Heart left ventricle (tissue), 16 donors: ENCODE measurements around the gene MADCAM1. TPM values are rescaled to one million over a fixed set of nuclear protein-coding genes. Genes with fewer than 3 reads are reported as not detected.

Experiments used
- ATAC-seq, 4 donors: fragments of 200-7000 bp; cut with Tn5 transposase; one replicate each; pipeline ENCODE4 v1.9.1; 2020 to 2022; ENCODE audit warnings: moderate library complexity in 4 of 4, mild to moderate bottlenecking in 3 of 4, moderate number of reproducible peaks in 1 of 4
- DNase-seq, 5 donors: peaks; one replicate each; pipeline ENCODE4 v3.0.0-alpha.2; 2020
- H3K27ac ChIP-seq, 12 donors: fragments of 200-600 bp; sonication (generic) in 4 of 12; one replicate each; pipeline versions ENCODE4 v1.5.0 to v1.8.0; 2016 to 2022; ENCODE audit warnings: mild to moderate bottlenecking in 2 of 12
- H3K27me3 ChIP-seq, 9 donors: fragments of 200-600 bp; sonication (generic) in 2 of 9; one replicate each; pipeline versions ENCODE4 v1.5.1 to v1.8.0; 2016 to 2022; ENCODE audit warnings: mild to moderate bottlenecking in 3 of 9
- H3K36me3 ChIP-seq, 9 donors: fragments of 200-600 bp; sonication (generic) in 2 of 9; one replicate each; pipeline versions ENCODE4 v1.5.0 to v1.8.0; 2018 to 2022; ENCODE audit warnings: mild to moderate bottlenecking in 2 of 9
- H3K4me1 ChIP-seq, 12 donors: fragments of 200-600 bp; sonication (generic) in 4 of 12; one replicate each; pipeline versions ENCODE4 v1.5.0 to v1.8.0; 2016 to 2022; ENCODE audit warnings: mild to moderate bottlenecking in 3 of 12
- H3K4me3 ChIP-seq, 12 donors: fragments of 200-600 bp; sonication (generic) in 4 of 12; one replicate each; pipeline versions ENCODE4 v1.5.0 to v1.8.0; 2017 to 2022; ENCODE audit warnings: mild to moderate bottlenecking in 9 of 12, moderate library complexity in 4 of 12
- H3K9me3 ChIP-seq, 12 donors: fragments of 200-600 bp; sonication (generic) in 4 of 12; one replicate each; pipeline versions ENCODE4 v1.5.0 to v1.8.0; 2016 to 2022; ENCODE audit warnings: mild to moderate bottlenecking in 1 of 12
- POLR2A ChIP-seq, 2 donors: fragments of 450-650 bp; IDR thresholded peaks; one replicate each; pipeline ENCODE4 v1.6.1; 2017; ENCODE audit warnings: antibody characterized with exemption in 2 of 2, mild to moderate bottlenecking in 2 of 2, moderate library complexity in 2 of 2
- WGBS, 4 donors: extraction: QIAGEN DNeasy Blood & Tissue Kit in 2 of 4; methylation state at CpG; one replicate each; pipeline versions ENCODE4 v1.1.5 to v1.1.7; 2013 to 2018; 5-methylcytosine and 5-hydroxymethylcytosine counted together
- intact Hi-C, 10 donors: fragments of 100-400 bp; cut with DNase I; formaldehyde crosslinking; loops; one replicate each; pipeline versions ENCODE4 v1.11.1 to v1.14.2; 2022
- polyA plus RNA-seq, 2 donors: library from polyadenylated mRNA; stranded (reverse); fragments of 200-250 nt; gene quantifications; one replicate each; pipeline ENCODE4 v1.2.3, GENCODE V29; 2013
- total RNA-seq, 9 donors: library from RNA; depleted of rRNA in 2 of 9; stranded (reverse); fragments of >200 nt in 2 of 9; fragmentation: NEBNext Ultra II Directional in 3 of 9; extraction: Animal tissue kit (Norgen Biotek cat#: 25700) in 3 of 9; gene quantifications; one replicate each; pipeline versions ENCODE4 v1.1.0 to v1.2.4, GENCODE V29; 2016 to 2023
- TF ChIP-seq, protein P1 (sequence below), 12 donors: fragments of 200-600 bp; sonication (generic) in 4 of 12; IDR thresholded peaks; one replicate each; pipeline versions ENCODE4 v1.5.0 to v1.8.0; 2018 to 2022; ENCODE audit warnings: antibody characterized with exemption in 12 of 12, mild to moderate bottlenecking in 5 of 12
- donor health status: ischemic (EF 13 %, LVEDD 7.1; RV severe dilation, severe dysfunction).
- donor health status: healthy with polysubstance abuse.
- donor health status: DM: no; HTN: yes; CAD: no.
- donor health status: DM: no; HTN: no; CAD: no.
- donor health status: ischemic (EF 25% LVEDD 6.9; RV normal size, moderate dysfunction).
- donor health status: ischemic (EF 25% LVEDD 5.7; RV mildly dilated, moderate dysfunction).
- donor health status: healthy.
- donor health status: DM: yes; HTN: yes; CAD: no.
- donor health status: ischemic (EF 35%, LVEDD 5.7; RV mildly dilated, moderate dysfunction).
- donor health status: nonischemic (EF 11% LVEDD 7.7; RV severe dilation, severe dysfunction).
- donor health status: DM: yes; HTN: yes; CAD: no.
- donor health status: PGD.
- donor health status: ischemic (EF 29% LVEDD 5.4; RV normal size, mild dysfunction).
- donor health status: nonischemic (EF 23%, LVEDD 6.1; RV moderate dilation, normal function).

Gene MADCAM1
- total and polyA plus RNA-seq, 11 donors = 0.04 to 0.61 (median 0.36) TPM; not detected in 1

DNA sequence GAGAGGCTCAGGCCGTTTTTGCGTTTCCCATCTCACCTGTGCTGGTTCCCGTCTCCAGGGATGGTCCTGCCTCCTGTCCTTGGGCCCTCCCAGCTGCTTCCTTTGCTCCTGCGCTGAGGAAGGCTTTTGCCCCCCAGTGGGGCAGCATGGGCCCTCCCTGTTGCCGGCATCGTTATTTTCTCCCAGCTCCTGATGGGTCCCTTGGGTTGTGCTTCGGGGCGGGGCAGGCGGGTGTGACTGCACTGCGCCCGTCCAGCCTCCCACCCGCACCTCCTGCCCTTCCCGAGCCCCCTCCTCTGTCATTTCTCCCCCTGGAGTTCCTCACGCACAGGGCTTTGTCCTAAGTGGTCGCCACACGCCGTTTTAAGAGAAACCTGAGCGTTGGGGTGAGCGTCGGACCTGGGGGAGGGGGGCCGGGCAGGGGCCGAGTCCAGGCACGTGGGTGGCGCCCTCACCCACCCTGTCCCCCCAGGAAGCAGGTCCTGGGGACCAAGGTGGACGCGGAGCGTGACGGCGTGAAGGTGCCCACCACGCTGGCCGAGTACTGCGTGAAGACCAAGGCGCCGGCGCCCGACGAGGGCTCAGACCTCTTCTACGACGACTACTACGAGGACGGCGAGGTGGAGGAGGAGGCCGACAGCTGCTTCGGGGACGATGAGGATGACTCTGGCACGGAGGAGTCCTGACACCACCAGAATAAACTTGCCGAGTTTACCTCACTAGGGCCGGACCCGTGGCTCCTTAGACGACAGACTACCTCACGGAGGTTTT, 44.8 kb downstream of the MADCAM1 start:
- Histone ChIP-seq H3K4me3 (no peak overlapping the region), H3K27ac (no peak overlapping the region), H3K36me3 (peaks cover 2 to 62% (median 52%) of the 10 kb centered on the region in 9 donors), H3K27me3 (no peaks in the 10 kb centered on the region), H3K4me1 (peaks cover 0 to 23% (median 2%) of the 10 kb centered on the region in 12 donors), H3K9me3 (no peaks in the 10 kb centered on the region)
- intact Hi-C loops = loop anchor here in 2 of 10 donors (10.0 kb wide), 1 partner anchor 194 kb away; no protein-coding TSS in a partner anchor
- WGBS, 4 donors = 89 to 92% (median 90%) methylated on average over 51 of the region's 51 CpGs
- TF ChIP-seq POLR2A (IDR thresholded peaks at IDR 0.05) = no peak
- TF ChIP-seq, protein P1, sequence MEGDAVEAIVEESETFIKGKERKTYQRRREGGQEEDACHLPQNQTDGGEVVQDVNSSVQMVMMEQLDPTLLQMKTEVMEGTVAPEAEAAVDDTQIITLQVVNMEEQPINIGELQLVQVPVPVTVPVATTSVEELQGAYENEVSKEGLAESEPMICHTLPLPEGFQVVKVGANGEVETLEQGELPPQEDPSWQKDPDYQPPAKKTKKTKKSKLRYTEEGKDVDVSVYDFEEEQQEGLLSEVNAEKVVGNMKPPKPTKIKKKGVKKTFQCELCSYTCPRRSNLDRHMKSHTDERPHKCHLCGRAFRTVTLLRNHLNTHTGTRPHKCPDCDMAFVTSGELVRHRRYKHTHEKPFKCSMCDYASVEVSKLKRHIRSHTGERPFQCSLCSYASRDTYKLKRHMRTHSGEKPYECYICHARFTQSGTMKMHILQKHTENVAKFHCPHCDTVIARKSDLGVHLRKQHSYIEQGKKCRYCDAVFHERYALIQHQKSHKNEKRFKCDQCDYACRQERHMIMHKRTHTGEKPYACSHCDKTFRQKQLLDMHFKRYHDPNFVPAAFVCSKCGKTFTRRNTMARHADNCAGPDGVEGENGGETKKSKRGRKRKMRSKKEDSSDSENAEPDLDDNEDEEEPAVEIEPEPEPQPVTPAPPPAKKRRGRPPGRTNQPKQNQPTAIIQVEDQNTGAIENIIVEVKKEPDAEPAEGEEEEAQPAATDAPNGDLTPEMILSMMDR (IDR thresholded peaks at IDR 0.05) = no peak
- ATAC-seq (no peak), DNase-seq (no peak)

DNA sequence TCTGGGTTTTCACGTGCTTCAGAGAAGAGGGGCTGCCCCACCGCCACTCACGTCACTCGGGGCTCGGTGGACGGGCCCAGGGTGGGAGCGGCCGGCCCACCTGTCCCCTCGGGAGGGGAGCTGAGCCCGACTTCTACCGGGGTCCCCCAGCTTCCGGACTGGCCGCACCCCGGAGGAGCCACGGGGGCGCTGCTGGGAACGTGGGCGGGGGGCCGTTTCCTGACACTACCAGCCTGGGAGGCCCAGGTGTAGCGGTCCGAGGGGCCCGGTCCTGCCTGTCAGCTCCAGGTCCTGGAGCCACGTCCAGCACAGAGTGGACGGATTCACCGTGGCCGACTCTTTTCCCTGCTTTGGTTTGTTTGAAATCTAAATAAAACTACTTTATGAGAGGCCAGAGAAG, 45.4 kb downstream of the MADCAM1 start:
- no peak for ATAC-seq

DNA sequence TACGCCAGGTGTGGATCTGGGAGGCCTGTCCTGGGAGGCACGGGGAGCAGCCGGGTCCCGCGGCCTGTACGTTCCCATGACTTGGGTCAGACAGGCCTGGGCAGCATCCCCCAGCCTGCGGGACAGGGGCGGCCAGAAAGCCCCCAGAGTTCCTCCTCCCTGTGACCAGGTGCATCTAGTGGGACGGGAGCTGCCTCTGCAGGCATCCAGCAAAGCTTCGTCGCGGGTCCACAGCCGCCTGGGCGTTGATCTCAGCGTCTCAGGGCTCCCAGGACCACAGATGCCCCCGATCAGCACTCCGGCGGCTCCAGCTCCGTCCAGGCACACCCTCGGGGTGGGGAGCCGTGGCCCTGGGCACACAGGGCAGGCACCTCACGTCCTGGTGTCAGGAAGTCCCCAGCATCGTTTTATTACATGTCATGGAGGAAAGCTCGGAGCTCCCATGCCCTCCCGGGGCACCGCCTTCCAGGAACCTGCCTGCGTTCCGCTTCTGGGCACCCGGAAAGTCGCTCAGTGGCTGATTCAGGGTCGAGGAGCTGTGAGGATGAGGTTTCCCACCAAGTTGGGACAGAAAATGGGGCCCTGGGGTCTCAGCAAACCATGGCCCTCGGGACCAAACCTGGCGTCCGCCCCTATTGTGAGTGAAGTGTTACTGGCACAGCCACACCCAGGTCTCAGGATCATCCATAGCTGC, 46.0 kb downstream of the MADCAM1 start:
- WGBS, 4 donors = 89 to 92% (median 91%) methylated on average over 28 to 34 of the region's 34 CpGs
- Histone ChIP-seq H3K27ac (no peak overlapping the region), H3K27me3 (no peaks in the 10 kb centered on the region), H3K9me3 (no peaks in the 10 kb centered on the region), H3K36me3 (peaks cover 0 to 49% (median 40%) of the 10 kb centered on the region in 9 donors), H3K4me1 (peaks cover 0 to 23% (median 2%) of the 10 kb centered on the region in 12 donors), H3K4me3 (no peak overlapping the region)
- DNase-seq = no peak
- intact Hi-C loops = loop anchor here in 2 of 10 donors (10.0 kb wide), 1 partner anchor 192 kb away; no protein-coding TSS in a partner anchor
- TF ChIP-seq, protein P1 (IDR thresholded peaks at IDR 0.05) = no peak
- TF ChIP-seq POLR2A (IDR thresholded peaks at IDR 0.05) = no peak
- ATAC-seq = peak in 1 of 4 donors; percentile 7

More for the DNA sequence above, 45.4 kb downstream of the MADCAM1 start:
- no peaks in the 10 kb centered on the region for H3K9me3 ChIP-seq
- intact Hi-C loops = loop anchor here in 2 of 10 donors (10.0 kb wide), 1 partner anchor 193 kb away; no protein-coding TSS in a partner anchor
- H3K4me3 ChIP-seq = no peak overlapping the region
- H3K27me3 ChIP-seq = no peaks in the 10 kb centered on the region
- H3K36me3 ChIP-seq = peaks cover 2 to 55% (median 45%) of the 10 kb centered on the region in 9 donors
- DNase-seq = no peak
- 92 to 95% (median 93%) methylated on average over 2 to 26 of the region's 26 CpGs for WGBS, 4 donors
- peaks cover 0 to 23% (median 2%) of the 10 kb centered on the region in 12 donors for H3K4me1 ChIP-seq
- H3K27ac ChIP-seq = no peak overlapping the region
- TF ChIP-seq, protein P1 (IDR thresholded peaks at IDR 0.05) = no peak
- no peak for TF ChIP-seq POLR2A (IDR thresholded peaks at IDR 0.05)
